Lower leg skin (tissue), 4 donors: ENCODE measurements around the gene CNTROB. TPM values are rescaled to one million over a fixed set of nuclear protein-coding genes. Genes with fewer than 3 reads are reported as not detected.

Experiments used
- DNase-seq, 2 donors: peaks; one replicate each; pipeline ENCODE4 v3.0.0-alpha.2; 2019; ENCODE audit warnings: low spot score in 2 of 2
- H3K4me3 ChIP-seq: fragments of 200-600 bp; sonication (generic); 2 replicates; pipeline ENCODE4 v1.5.1; 2017; ENCODE audit warnings: mild to moderate bottlenecking, low read depth; ENCODE audit not compliant: poor library complexity, severe bottlenecking
- POLR2A ChIP-seq, 2 donors: fragments of 450-650 bp; IDR thresholded peaks; one replicate each; pipeline ENCODE4 v1.6.1; 2016 to 2017; ENCODE audit warnings: antibody characterized with exemption in 2 of 2, mild to moderate bottlenecking in 1 of 2, moderate library complexity in 1 of 2
- WGBS, 2 donors: methylation state at CpG; one replicate each; pipeline ENCODE4 v1.1.5; 2018; 5-methylcytosine and 5-hydroxymethylcytosine counted together
- intact Hi-C: fragments of 100-400 bp; cut with DNase I; formaldehyde crosslinking; loops from one replicate; pipeline ENCODE4 v1.15.0; 2023; ENCODE audit warnings: low total_unique reads
- total RNA-seq, 4 donors: library from RNA; depleted of rRNA; stranded (reverse); fragments of >200 nt; gene quantifications; one replicate each; pipeline ENCODE4 v1.1.0, GENCODE V29; 2016
- TF ChIP-seq, protein P1 (sequence below), 3 donors: fragments of 450-650 bp; IDR thresholded peaks; one replicate each; pipeline ENCODE4 v1.5.1; 2016; ENCODE audit warnings: antibody characterized with exemption in 3 of 3, mild to moderate bottlenecking in 3 of 3, moderate library complexity in 2 of 3

Gene CNTROB
- total RNA-seq, 4 donors from 2014 or later: 23.4 to 43.1 (median 27.0) TPM

DNA sequence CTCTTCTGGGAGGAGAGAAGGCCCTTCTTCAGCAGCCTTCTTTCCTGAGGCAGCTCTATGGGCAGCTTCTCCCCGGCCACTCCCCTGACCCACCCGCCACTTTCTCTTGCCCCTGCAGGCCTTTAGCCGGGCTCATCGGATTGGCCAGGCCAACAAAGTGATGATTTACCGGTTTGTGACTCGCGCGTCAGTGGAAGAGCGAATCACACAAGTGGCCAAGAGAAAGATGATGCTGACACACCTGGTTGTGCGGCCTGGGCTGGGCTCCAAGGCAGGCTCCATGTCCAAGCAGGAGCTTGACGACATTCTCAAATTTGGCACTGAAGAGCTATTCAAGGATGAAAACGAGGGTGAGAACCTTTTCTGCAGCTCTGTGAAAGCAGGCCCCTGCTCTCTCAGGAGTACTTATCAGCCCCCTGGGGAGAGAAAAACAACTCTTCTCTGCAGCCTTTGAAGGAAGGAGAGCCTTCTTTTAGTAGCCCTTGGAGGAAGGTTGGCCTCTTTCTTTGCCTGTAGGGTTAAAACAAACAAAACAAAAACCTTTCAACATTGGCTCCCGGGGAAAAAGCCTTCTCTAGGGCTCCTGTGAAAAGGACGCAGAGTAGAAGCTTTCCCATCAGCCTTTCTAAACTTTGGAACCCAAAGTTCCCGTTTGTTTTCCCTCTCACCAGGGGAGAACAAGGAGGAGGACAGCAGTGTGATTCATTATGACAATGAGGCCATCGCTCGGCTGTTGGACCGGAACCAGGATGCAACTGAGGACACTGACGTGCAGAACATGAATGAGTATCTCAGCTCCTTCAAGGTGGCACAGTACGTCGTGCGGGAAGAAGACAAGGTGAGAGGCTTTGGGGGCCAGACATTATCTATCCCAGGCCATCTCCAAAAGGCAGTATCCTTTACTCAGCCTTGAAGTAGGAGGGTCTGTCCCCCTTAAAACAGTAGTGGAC is 28.6 kb upstream of the CNTROB start:
- TF ChIP-seq, protein P1, sequence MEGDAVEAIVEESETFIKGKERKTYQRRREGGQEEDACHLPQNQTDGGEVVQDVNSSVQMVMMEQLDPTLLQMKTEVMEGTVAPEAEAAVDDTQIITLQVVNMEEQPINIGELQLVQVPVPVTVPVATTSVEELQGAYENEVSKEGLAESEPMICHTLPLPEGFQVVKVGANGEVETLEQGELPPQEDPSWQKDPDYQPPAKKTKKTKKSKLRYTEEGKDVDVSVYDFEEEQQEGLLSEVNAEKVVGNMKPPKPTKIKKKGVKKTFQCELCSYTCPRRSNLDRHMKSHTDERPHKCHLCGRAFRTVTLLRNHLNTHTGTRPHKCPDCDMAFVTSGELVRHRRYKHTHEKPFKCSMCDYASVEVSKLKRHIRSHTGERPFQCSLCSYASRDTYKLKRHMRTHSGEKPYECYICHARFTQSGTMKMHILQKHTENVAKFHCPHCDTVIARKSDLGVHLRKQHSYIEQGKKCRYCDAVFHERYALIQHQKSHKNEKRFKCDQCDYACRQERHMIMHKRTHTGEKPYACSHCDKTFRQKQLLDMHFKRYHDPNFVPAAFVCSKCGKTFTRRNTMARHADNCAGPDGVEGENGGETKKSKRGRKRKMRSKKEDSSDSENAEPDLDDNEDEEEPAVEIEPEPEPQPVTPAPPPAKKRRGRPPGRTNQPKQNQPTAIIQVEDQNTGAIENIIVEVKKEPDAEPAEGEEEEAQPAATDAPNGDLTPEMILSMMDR (IDR thresholded peaks at IDR 0.05): no peak
- no peak for TF ChIP-seq POLR2A (IDR thresholded peaks at IDR 0.05)
- no peak for DNase-seq
- no peak overlapping the region for H3K4me3 ChIP-seq
- intact Hi-C loops: no loop called here
- 76 to 80% methylated on average over 22 of the region's 22 CpGs for WGBS, 2 donors

DNA sequence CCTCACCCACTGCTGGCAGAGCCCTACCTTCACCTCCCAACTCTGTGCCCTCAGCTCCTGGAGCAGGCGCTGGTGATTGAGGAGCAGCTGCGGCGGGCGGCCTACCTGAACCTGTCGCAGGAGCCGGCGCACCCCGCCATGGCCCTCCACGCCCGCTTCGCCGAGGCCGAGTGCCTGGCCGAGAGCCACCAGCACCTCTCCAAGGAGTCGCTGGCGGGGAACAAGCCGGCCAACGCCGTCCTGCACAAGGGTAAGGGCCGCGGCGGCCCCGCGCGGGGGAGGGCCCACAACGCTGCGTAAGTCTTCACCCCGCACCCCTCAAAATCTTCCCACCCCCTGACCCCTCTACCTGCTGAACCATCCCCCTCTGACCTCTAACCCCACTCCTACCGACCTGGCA is 22.9 kb upstream of the CNTROB start:
- WGBS, 2 donors: 86 to 92% methylated on average over 29 of the region's 29 CpGs
- no peak overlapping the region for H3K4me3 ChIP-seq
- TF ChIP-seq, protein P1 (IDR thresholded peaks at IDR 0.05): no peak
- TF ChIP-seq POLR2A (IDR thresholded peaks at IDR 0.05): no peak
- no peak for DNase-seq
- intact Hi-C loops: no loop called here

DNA sequence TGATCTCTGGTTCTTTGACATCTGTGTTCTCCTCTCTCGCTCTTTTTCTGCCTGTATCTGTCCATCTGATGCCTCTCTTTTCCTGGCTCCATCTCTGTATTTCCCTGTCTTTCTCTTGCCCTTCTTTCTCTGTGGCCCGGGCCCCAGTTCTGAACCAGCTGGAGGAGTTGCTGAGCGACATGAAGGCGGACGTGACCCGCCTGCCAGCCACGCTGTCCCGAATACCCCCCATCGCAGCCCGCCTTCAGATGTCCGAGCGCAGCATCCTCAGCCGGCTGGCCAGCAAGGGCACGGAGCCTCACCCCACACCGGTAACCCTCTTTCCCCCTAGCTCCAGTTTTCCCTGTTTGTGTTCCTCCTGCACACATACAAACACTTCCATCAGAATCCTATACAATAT is 21.7 kb upstream of the CNTROB start:
- TF ChIP-seq, protein P1 (IDR thresholded peaks at IDR 0.05): no peak
- no peak for TF ChIP-seq POLR2A (IDR thresholded peaks at IDR 0.05)
- WGBS, 2 donors: 91 to 95% methylated on average over 15 of the region's 15 CpGs
- no peak overlapping the region for H3K4me3 ChIP-seq
- intact Hi-C loops: loop anchor here (5.0 kb wide), 2 partner anchors 48 to 82 kb away; no protein-coding TSS in a partner anchor
- no peak for DNase-seq

DNA sequence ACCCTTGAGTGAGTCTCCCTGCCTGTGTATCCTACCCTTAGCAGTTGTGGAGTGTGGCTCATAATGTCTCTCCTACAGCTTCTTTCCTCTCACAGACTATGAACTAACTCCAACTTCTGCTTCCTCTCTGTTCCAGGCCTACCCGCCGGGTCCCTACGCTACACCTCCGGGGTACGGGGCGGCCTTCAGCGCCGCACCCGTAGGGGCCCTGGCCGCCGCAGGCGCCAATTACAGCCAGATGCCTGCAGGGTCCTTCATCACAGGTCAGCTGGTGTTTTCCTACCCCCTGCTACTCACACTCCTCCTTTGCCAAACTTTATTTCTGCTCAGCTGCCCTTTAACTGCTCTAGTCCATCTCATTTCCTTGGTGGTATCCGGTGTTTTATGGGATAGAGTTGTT is 21.3 kb upstream of the CNTROB start:
- intact Hi-C loops: loop anchor here (5.0 kb wide), 2 partner anchors 48 to 82 kb away; no protein-coding TSS in a partner anchor
- H3K4me3 ChIP-seq: no peak overlapping the region
- WGBS, 2 donors: 86 to 91% methylated on average over 13 of the region's 13 CpGs
- DNase-seq: no peak
- TF ChIP-seq POLR2A (IDR thresholded peaks at IDR 0.05): no peak
- TF ChIP-seq, protein P1 (IDR thresholded peaks at IDR 0.05): no peak

DNA sequence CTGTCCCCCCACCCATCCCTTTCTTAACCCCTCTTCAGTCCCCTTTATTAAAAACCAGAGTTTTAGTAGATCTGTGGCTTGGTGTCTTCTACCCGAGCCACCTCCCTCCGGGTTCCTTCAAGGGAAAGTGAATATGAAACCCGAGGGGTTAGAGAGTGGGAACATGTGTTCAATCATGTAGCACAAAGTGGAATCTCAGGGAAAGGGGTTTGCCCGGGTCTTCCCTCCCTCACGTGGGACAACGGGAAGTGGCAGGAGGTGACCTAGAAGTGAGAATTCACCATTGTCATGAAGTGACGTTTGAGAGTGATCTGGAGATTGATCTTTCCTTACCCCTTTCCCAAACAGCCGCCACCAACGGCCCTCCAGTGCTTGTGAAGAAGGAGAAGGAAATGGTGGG is 20.9 kb upstream of the CNTROB start:
- WGBS, 2 donors: 61 to 63% methylated on average over 9 of the region's 9 CpGs
- no peak for DNase-seq
- H3K4me3 ChIP-seq: no peak overlapping the region
- intact Hi-C loops: loop anchor here (5.0 kb wide), 2 partner anchors 49 to 81 kb away; no protein-coding TSS in a partner anchor
- no peak for TF ChIP-seq POLR2A (IDR thresholded peaks at IDR 0.05)
- TF ChIP-seq, protein P1 (IDR thresholded peaks at IDR 0.05): no peak
